Anterior cingulate cortex (tissue), 58 donors: Measurements from ENCODE around the gene NET1.
A peak's percentile ranks its signal among the peaks of the same experiment; 100 is the strongest.
"Not testable (repeated sequence)": the region's sequence is repeated elsewhere in the genome, so short reads cannot be mapped to it uniquely, and the experiment has no call there.

Source experiments
- DNase-seq, 58 donors: peaks; one replicate each; lab custom pipeline; 2025; lab: John Stamatoyannopoulos, UW

The NET1 gene

GRCh38 chr10:5460468-5461202, 48.3 kb downstream of the NET1 start:
- no peak for DNase-seq

GRCh38 chr10:5461203-5461588, 48.8 kb downstream of the NET1 start:
- peak in 2 of 58 donors; percentile 4 to 14 for DNase-seq

- no peak for DNase-seq
Measured at GRCh38 chr10:5461914-5462840, 49.8 kb downstream of the NET1 start.

GRCh38 chr10:5462841-5463293, 50.5 kb downstream of the NET1 start:
- no peak for DNase-seq

- DNase-seq, result no peak
Measured at GRCh38 chr10:5464546-5464945, 52.2 kb downstream of the NET1 start.

- no peak for DNase-seq
Measured at GRCh38 chr10:5465976-5466450, 53.7 kb downstream of the NET1 start.

GRCh38 chr10:5466451-5467206, 54.3 kb downstream of the NET1 start:
- no peak for DNase-seq

- no peak for DNase-seq
Measured at GRCh38 chr10:5467207-5467535, 54.8 kb downstream of the NET1 start.

GRCh38 chr10:5467634-5468255, 55.4 kb downstream of the NET1 start:
- no peak for DNase-seq

- no peak for DNase-seq
Measured at GRCh38 chr10:5468262-5469106, 56.1 kb downstream of the NET1 start.

GRCh38 chr10:5469353-5470061, 57.1 kb downstream of the NET1 start:
- DNase-seq, result no peak

GRCh38 chr10:5470062-5470751, 57.9 kb downstream of the NET1 start:
- DNase-seq, result no peak

GRCh38 chr10:5474642-5475041, 62.3 kb downstream of the NET1 start:
- not testable (repeated sequence) for DNase-seq

- not testable (repeated sequence) for DNase-seq
Measured at GRCh38 chr10:5475088-5475487, 62.7 kb downstream of the NET1 start.

- not testable (repeated sequence) for DNase-seq
Measured at GRCh38 chr10:5475974-5476807, 63.8 kb downstream of the NET1 start.

- no peak for DNase-seq
Measured at GRCh38 chr10:5476918-5477525, 64.7 kb downstream of the NET1 start.
